MM.1S (cell line): Measurements from ENCODE around the gene OXLD1.

Source experiments
- DNase-seq: peaks from one replicate; pipeline ENCODE4 v3.0.0-alpha.2; 2015
- H2AFZ ChIP-seq: fragments of 300-600 bp; sonication (generic); 2 replicates; pipeline ENCODE4 v1.6.0; 2016; ENCODE audit warnings: antibody characterized with exemption, low read length
- H3F3A ChIP-seq: fragments of 300-600 bp; sonication (generic); 2 replicates; pipeline ENCODE4 v1.6.1; 2016; ENCODE audit warnings: mild to moderate bottlenecking, antibody characterized with exemption, low read length, moderate library complexity, mixed read lengths; ENCODE audit not compliant: insufficient read depth
- H3K27ac ChIP-seq: fragments of 300-600 bp; sonication (generic); 2 replicates; pipeline ENCODE4 v1.5.1; 2016; ENCODE audit warnings: mild to moderate bottlenecking, low read length
- H3K27me3 ChIP-seq: fragments of 300-600 bp; sonication (generic); replicated peaks from 2 replicates; pipeline ENCODE4 v1.6.0; 2016; ENCODE audit warnings: low read length; ENCODE audit not compliant: insufficient read depth
- H3K36me3 ChIP-seq: fragments of 300-600 bp; sonication (generic); replicated peaks from 2 replicates; pipeline ENCODE4 v1.6.1; 2016; ENCODE audit warnings: mild to moderate bottlenecking, low read length, mixed read lengths; ENCODE audit not compliant: insufficient read depth
- H3K4me1 ChIP-seq: fragments of 300-600 bp; sonication (generic); 2 replicates; pipeline ENCODE4 v1.6.1; 2016; ENCODE audit warnings: low read length, mixed read lengths
- H3K4me2 ChIP-seq: fragments of 300-600 bp; sonication (generic); 2 replicates; pipeline ENCODE4 v1.6.0; 2016; ENCODE audit warnings: low read depth, low read length
- H3K4me3 ChIP-seq: fragments of 300-600 bp; sonication (generic); 2 replicates; pipeline ENCODE4 v1.5.1; 2016; ENCODE audit warnings: low read length, mixed read lengths
- H3K79me2 ChIP-seq: fragments of 300-600 bp; sonication (generic); 2 replicates; pipeline ENCODE4 v1.6.1; 2016; ENCODE audit warnings: mixed run types, low read length, mixed read lengths
- H3K9ac ChIP-seq: fragments of 300-600 bp; sonication (generic); 2 replicates; pipeline ENCODE4 v1.6.1; 2016; ENCODE audit warnings: low read length, mixed read lengths
- H3K9me2 ChIP-seq: fragments of 300-600 bp; sonication (generic); replicated peaks from 2 replicates; pipeline ENCODE4 v1.6.1; 2016; ENCODE audit warnings: mild to moderate bottlenecking, low read length, mixed read lengths; ENCODE audit not compliant: insufficient read depth
- H3K9me3 ChIP-seq: fragments of 300-600 bp; sonication (generic); replicated peaks from 2 replicates; pipeline ENCODE4 v1.6.1; 2016; ENCODE audit warnings: mild to moderate bottlenecking, low read length, mixed read lengths; ENCODE audit not compliant: insufficient read depth
- H4K20me1 ChIP-seq: fragments of 300-600 bp; sonication (generic); 2 replicates; pipeline ENCODE4 v1.6.1; 2016; ENCODE audit warnings: mild to moderate bottlenecking, low read length, moderate library complexity, mixed read lengths; ENCODE audit not compliant: insufficient read depth
- CTCF ChIP-seq: fragments of 300-600 bp; sonication (generic); IDR thresholded peaks from 2 replicates; pipeline ENCODE4 v1.5.1; 2016; ENCODE audit warnings: antibody characterized with exemption, low read length, mixed read lengths
- EZH2 ChIP-seq: fragments of 300-600 bp; sonication (generic); optimal IDR thresholded peaks from 2 replicates; pipeline ENCODE3; 2017; ENCODE audit warnings: low read depth, mild to moderate bottlenecking, antibody characterized with exemption, low read length, mixed read lengths
- EZH2phosphoT487 ChIP-seq: fragments of 300-600 bp; sonication (generic); IDR thresholded peaks from 2 replicates; pipeline ENCODE4 v1.6.1; 2018; ENCODE audit warnings: antibody characterized with exemption, low read length

Gene OXLD1

GRCh38 chr17:81701288-81702071, 35.1 kb upstream of the OXLD1 start:
- Histone ChIP-seq H3F3A (peaks cover 16% of the 10 kb centered on the region), H3K4me2 (peak overlapping the region; percentile 99), H3K4me1 (peaks cover 15% of the 10 kb centered on the region), H3K27ac (peak overlapping the region; percentile 88; the same call in 1 of the 2 replicates), H2AFZ (no peak overlapping the region), H3K9ac (peak overlapping the region; percentile 99; the same call in 1 of the 2 replicates), H3K4me3 (peak overlapping the region; percentile 97), H3K79me2 (peaks cover 84% of the 10 kb centered on the region), H3K9me3 (no peaks in the 10 kb centered on the region), H4K20me1 (no peaks in the 10 kb centered on the region; the same call in 1 of the 2 replicates), H3K27me3 (no peaks in the 10 kb centered on the region), H3K36me3 (peaks cover 8% of the 10 kb centered on the region), H3K9me2 (no peaks in the 10 kb centered on the region)
- TF ChIP-seq EZH2 (no peak), EZH2phosphoT487 (no peak), CTCF (peak; percentile 34)
- DNase-seq = peak; percentile 39

DNA sequence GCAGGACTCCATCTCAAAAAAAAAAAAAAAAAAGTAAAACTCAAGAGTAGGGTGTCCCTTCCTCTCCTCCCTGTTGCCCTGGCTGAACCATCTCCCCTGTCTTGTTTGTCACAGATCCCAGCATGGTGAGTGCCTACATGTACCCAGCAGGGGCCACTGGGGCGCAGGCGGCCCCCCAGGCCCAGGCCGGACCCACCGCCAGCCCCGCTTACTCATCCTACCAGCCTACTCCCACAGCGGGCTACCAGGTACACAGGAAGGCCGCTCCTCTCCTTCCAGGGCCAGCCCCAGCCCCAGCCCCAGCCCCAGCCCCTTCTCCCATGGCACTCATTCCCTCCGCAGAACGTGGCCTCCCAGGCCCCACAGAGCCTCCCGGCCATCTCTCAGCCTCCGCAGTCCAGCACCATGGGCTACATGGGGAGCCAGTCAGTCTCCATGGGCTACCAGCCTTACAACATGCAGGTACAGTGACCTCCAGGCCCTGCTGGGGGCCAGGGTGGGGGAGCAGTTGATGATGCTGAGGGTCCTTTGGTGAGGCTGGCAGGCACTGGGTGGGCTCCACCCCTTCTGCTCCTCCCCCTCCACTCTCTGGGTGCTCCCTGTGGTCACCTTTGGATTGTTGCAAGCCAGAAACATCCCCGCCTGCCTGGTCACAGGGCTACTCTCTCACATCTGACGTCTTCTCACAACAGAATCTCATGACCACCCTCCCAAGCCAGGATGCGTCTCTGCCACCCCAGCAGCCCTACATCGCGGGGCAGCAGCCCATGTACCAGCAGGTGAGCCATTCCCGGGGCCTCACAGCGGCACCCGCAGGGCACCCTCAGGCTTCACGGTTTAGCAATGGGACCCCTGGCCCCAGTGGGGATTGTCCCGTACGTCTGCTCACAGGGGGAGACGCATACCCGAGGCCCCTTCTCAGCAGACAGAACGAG, 34.2 kb upstream of the OXLD1 start:
- no peak overlapping the region for H3K4me3 ChIP-seq

More for the DNA sequence above, 34.2 kb upstream of the OXLD1 start:
- no peaks in the 10 kb centered on the region for H3K9me3 ChIP-seq
- H3K4me2 ChIP-seq = peak overlapping the region; percentile 99
- H4K20me1 ChIP-seq = no peaks in the 10 kb centered on the region; the same call in 1 of the 2 replicates
- H3K9ac ChIP-seq = no peak overlapping the region
- H2AFZ ChIP-seq = no peak overlapping the region
- H3F3A ChIP-seq = peaks cover 16% of the 10 kb centered on the region
- no peaks in the 10 kb centered on the region for H3K27me3 ChIP-seq
- peaks cover 75% of the 10 kb centered on the region for H3K79me2 ChIP-seq
- no peaks in the 10 kb centered on the region for H3K9me2 ChIP-seq
- no peak for TF ChIP-seq EZH2phosphoT487
- no peak for TF ChIP-seq EZH2
- no peak for TF ChIP-seq CTCF
- peaks cover 15% of the 10 kb centered on the region for H3K4me1 ChIP-seq
- H3K27ac ChIP-seq = no peak overlapping the region
- peaks cover 3% of the 10 kb centered on the region; the same call in 1 of the 2 replicates for H3K36me3 ChIP-seq
- DNase-seq = no peak
